Spinal cord (tissue), 10 donors: ENCODE results near the gene KCTD2. TPM values are rescaled to one million over a fixed set of nuclear protein-coding genes. Genes with fewer than 3 reads are reported as not detected.
"Not testable (repeated sequence)": the region's sequence is repeated elsewhere in the genome, so short reads cannot be mapped to it uniquely, and the experiment has no call there.

Experiments used
- DNase-seq, 6 donors: peaks; one replicate each; pipeline versions ENCODE4 v3.0.0 to v3.0.0-alpha.2; 2013 to 2015; ENCODE audit warnings: low spot score in 6 of 6, low read depth in 4 of 6
- H3K27ac ChIP-seq: one replicate; pipeline ENCODE4 v1.5.1; 2013; ENCODE audit warnings: low read depth, low read length, control low read depth
- H3K27me3 ChIP-seq: one replicate; pipeline ENCODE4 v1.6.1; 2013; ENCODE audit warnings: low read length; ENCODE audit not compliant: control insufficient read depth, insufficient read depth
- H3K36me3 ChIP-seq: one replicate; pipeline ENCODE4 v1.6.1; 2013; ENCODE audit warnings: low read length; ENCODE audit not compliant: control insufficient read depth, insufficient read depth
- H3K4me1 ChIP-seq: one replicate; pipeline ENCODE4 v1.6.1; 2013; ENCODE audit warnings: low read length; ENCODE audit not compliant: control insufficient read depth, insufficient read depth
- H3K4me3 ChIP-seq: one replicate; pipeline ENCODE4 v1.5.1; 2013; ENCODE audit warnings: low read depth, low read length, control low read depth
- H3K9me3 ChIP-seq: one replicate; pipeline ENCODE4 v1.6.1; 2013; ENCODE audit warnings: low read length; ENCODE audit not compliant: control insufficient read depth, insufficient read depth
- WGBS: methylation state at CpG from one replicate; pipeline ENCODE4 v1.1.5; 2013; ENCODE audit warnings: missing lambda C conversion rate; ENCODE audit not compliant: insufficient coverage; 5-methylcytosine and 5-hydroxymethylcytosine counted together
- polyA plus RNA-seq, 2 donors: library from polyadenylated mRNA; unstranded; fragments of 120-200 nt; gene quantifications; one replicate each; pipeline ENCODE4 v1.2.1, GENCODE V29; 2013; ENCODE audit not compliant: insufficient read length in 2 of 2
- total RNA-seq, 2 donors: library from RNA; depleted of rRNA in 1 of 2; stranded (reverse); fragments of 120-200 nt in 1 of 2; fragments of >200 nt in 1 of 2; gene quantifications; one replicate each; pipeline versions ENCODE4 v1.2.3 to v1.2.4, GENCODE V29; 2013 to 2014
- donor health status: healthy.

Gene KCTD2
- total and polyA plus RNA-seq, 4 donors, result 31.9 to 72.3 (median 56.2) TPM

GRCh38 chr17:75019146-75019545, 27.9 kb upstream of the KCTD2 start:
- Histone ChIP-seq H3K4me3 (no peak overlapping the region), H3K4me1 (peaks cover 28% of the 10 kb centered on the region), H3K9me3 (no peaks in the 10 kb centered on the region), H3K27me3 (no peaks in the 10 kb centered on the region), H3K27ac (peak overlapping the region; percentile 33), H3K36me3 (peaks cover 43% of the 10 kb centered on the region)
- DNase-seq, result no peak
- 91% methylated on average over 5 of the region's 5 CpGs for WGBS

GRCh38 chr17:75019710-75020109, 27.3 kb upstream of the KCTD2 start:
- Histone ChIP-seq H3K27ac (peak overlapping the region; percentile 33), H3K4me3 (no peak overlapping the region)

GRCh38 chr17:75020331-75021110, 26.5 kb upstream of the KCTD2 start:
- H3K4me3 ChIP-seq, result no peak overlapping the region
- 78% methylated on average over 17 of the region's 19 CpGs for WGBS

More at GRCh38 chr17:75019710-75020109, 27.3 kb upstream of the KCTD2 start:
- Histone ChIP-seq H3K27me3 (no peaks in the 10 kb centered on the region), H3K36me3 (peaks cover 43% of the 10 kb centered on the region), H3K4me1 (peaks cover 25% of the 10 kb centered on the region), H3K9me3 (no peaks in the 10 kb centered on the region)
- WGBS, result 90% methylated on average over 2 of the region's 3 CpGs
- peak in 1 of 6 donors; percentile 45 for DNase-seq

DNA sequence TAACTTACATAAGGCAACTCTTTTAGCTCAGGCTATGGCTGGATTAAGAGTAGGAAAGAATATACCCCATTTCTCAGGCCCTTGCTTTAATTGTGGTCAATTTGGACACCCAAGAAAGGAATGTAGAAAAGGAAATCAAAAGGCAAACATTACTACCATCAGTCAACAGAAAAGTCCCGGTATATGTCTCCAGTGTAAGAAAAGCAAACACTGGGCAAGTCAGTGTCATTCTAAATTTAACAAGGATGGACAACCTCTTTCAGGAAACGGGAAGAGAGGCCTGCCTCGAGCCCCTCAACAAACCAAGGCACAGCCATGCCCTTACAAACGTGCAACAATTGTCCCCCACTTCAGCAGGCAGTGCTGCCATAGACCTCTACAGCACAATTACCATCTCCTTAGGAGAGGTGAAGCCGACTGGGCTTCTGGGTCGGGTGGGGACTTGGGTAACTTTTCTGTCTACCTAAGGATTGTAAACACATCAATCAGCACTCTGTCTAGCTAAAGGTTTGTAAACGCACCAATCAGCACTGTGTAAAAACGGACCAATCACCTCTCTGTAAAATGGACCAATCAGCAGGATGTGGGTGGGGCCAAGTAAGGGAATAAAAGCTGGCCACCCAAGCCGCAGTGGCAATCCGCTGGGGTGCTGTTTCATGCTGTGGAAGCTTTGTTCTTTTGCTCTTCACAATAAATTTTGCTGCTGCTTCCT, 22.2 kb upstream of the KCTD2 start:
- no peak overlapping the region for H3K4me3 ChIP-seq

More at GRCh38 chr17:75020331-75021110, 26.5 kb upstream of the KCTD2 start:
- H3K27me3 ChIP-seq, result no peaks in the 10 kb centered on the region
- H3K27ac ChIP-seq, result peak overlapping the region; percentile 33
- peak in 2 of 6 donors; percentile 27 to 74 for DNase-seq
- H3K9me3 ChIP-seq, result no peaks in the 10 kb centered on the region
- peaks cover 25% of the 10 kb centered on the region for H3K4me1 ChIP-seq
- peaks cover 43% of the 10 kb centered on the region for H3K36me3 ChIP-seq

GRCh38 chr17:75025398-75025734, 21.7 kb upstream of the KCTD2 start:
- H3K27me3 ChIP-seq, H3K27ac ChIP-seq, H3K9me3 ChIP-seq, H3K4me3 ChIP-seq, DNase-seq: not testable (repeated sequence)
- H3K36me3 ChIP-seq, result peaks cover 19% of the 10 kb centered on the region
- H3K4me1 ChIP-seq, result peaks cover 14% of the 10 kb centered on the region
- WGBS, result 90% methylated on average over 9 of the region's 9 CpGs

More for the DNA sequence above, 22.2 kb upstream of the KCTD2 start:
- DNase-seq, result no peak
- Histone ChIP-seq H3K36me3 (peaks cover 24% of the 10 kb centered on the region), H3K27ac (no peak overlapping the region), H3K9me3 (no peaks in the 10 kb centered on the region), H3K4me1 (peaks cover 17% of the 10 kb centered on the region), H3K27me3 (no peaks in the 10 kb centered on the region)
- 93% methylated on average over 2 of the region's 10 CpGs for WGBS

DNA sequence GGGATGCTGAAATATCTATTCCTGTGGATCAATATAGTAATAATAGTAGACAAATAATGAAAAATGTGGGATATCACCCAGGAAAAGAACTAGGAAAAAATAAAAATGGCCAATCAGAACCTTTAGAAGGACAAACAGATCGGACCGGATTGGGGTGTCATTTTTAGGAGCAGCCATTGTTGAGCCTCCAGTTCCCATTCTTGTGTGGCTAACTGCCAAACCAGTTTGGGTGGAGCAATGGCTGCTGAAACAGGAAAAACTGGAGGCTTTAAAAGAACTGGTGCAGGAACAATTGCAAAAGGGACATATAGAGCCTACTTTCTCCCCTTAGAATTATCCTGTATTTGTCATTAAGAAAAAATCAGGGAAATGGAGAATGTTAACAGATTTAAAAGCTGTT, 20.4 kb upstream of the KCTD2 start:
- not testable (repeated sequence) for H3K27ac ChIP-seq, H3K4me3 ChIP-seq, DNase-seq, H3K4me1 ChIP-seq, H3K36me3 ChIP-seq, H3K27me3 ChIP-seq, H3K9me3 ChIP-seq
- 96% methylated on average over 2 of the region's 2 CpGs for WGBS

GRCh38 chr17:75030161-75030560, 16.9 kb upstream of the KCTD2 start:
- no peaks in the 10 kb centered on the region for H3K9me3 ChIP-seq
- no peak overlapping the region for H3K4me3 ChIP-seq
- WGBS, result 90% methylated on average over 3 of the region's 8 CpGs
- H3K36me3 ChIP-seq, result no peaks in the 10 kb centered on the region
- H3K4me1 ChIP-seq, result peaks cover 28% of the 10 kb centered on the region
- no peak for DNase-seq
- H3K27ac ChIP-seq, result no peak overlapping the region
- H3K27me3 ChIP-seq, result no peaks in the 10 kb centered on the region

- H3K27ac ChIP-seq, result peak overlapping the region; percentile 83
- peak in 4 of 6 donors; percentile 64 to 96 (median 86) for DNase-seq
- H3K4me1 ChIP-seq, result peaks cover 39% of the 10 kb centered on the region
- peak overlapping the region; percentile 90 for H3K4me3 ChIP-seq
- H3K36me3 ChIP-seq, result peaks cover 17% of the 10 kb centered on the region
- no peaks in the 10 kb centered on the region for H3K27me3 ChIP-seq
- H3K9me3 ChIP-seq, result no peaks in the 10 kb centered on the region
- WGBS, result 20% methylated on average over 10 of the region's 10 CpGs
Observed at GRCh38 chr17:75031972-75032719, 14.9 kb upstream of the KCTD2 start.

GRCh38 chr17:75032720-75033280, 14.2 kb upstream of the KCTD2 start:
- Histone ChIP-seq H3K27me3 (no peaks in the 10 kb centered on the region), H3K27ac (peak overlapping the region; percentile 98), H3K4me1 (peaks cover 39% of the 10 kb centered on the region), H3K36me3 (peaks cover 19% of the 10 kb centered on the region), H3K9me3 (no peaks in the 10 kb centered on the region), H3K4me3 (peak overlapping the region; percentile 90)
- peak in 2 of 6 donors; percentile 43 to 57 for DNase-seq
- WGBS, result 5% methylated on average over 5 of the region's 13 CpGs
